ENCODE results near the gene CEBPB.
"Not testable (repeated sequence)": the region's sequence is repeated elsewhere in the genome, so short reads cannot be mapped to it uniquely, and the experiment has no call there.

The CEBPB gene

GRCh38 chr20:50190251-50191064 lies at the start of gene CEBPB:
Gene CEBPB (plus strand): TSS chr20:50190830. CDS start chr20:50191034, 204 bp downstream.
- DNase-seq (ENCODE audit: low read depth, low spot score), result no peak
- H3K27ac ChIP-seq, result peak within 1 kb of the TSS; percentile 95

GRCh38 chr20:50141018-50141675 lies 49.5 kb upstream of the CEBPB start:
- DNase-seq (ENCODE audit: low read depth, low spot score), result no peak
- peak overlapping the region; percentile 99 for H3K27ac ChIP-seq

GRCh38 chr20:50141811-50142561 lies 48.6 kb upstream of the CEBPB start:
- peak overlapping the region; percentile 99 for H3K27ac ChIP-seq
- DNase-seq (ENCODE audit: low read depth, low spot score), result no peak

GRCh38 chr20:50142812-50143211 lies 47.8 kb upstream of the CEBPB start:
- DNase-seq (ENCODE audit: low read depth, low spot score), result no peak

GRCh38 chr20:50144362-50144761 lies 46.3 kb upstream of the CEBPB start:
- peak overlapping the region; percentile 99 for H3K27ac ChIP-seq
- peak; percentile 96 for DNase-seq (ENCODE audit: low read depth, low spot score)

More at GRCh38 chr20:50142812-50143211, 47.8 kb upstream of the CEBPB start:
- peak overlapping the region; percentile 99 for H3K27ac ChIP-seq

GRCh38 chr20:50145566-50145965 lies 45.1 kb upstream of the CEBPB start:
- peak overlapping the region; percentile 99 for H3K27ac ChIP-seq
- DNase-seq (ENCODE audit: low read depth, low spot score), result no peak

- DNase-seq (ENCODE audit: low read depth, low spot score), result no peak
- H3K27ac ChIP-seq, result peak overlapping the region; percentile 99
These were observed 44.4 kb upstream of the CEBPB start for GRCh38 chr20:50146214-50146613.

- peak; percentile 84 for DNase-seq (ENCODE audit: low read depth, low spot score)
- peak overlapping the region; percentile 99 for H3K27ac ChIP-seq
These were observed 43.6 kb upstream of the CEBPB start for GRCh38 chr20:50146732-50147662.

GRCh38 chr20:50149481-50150254 lies 41.0 kb upstream of the CEBPB start:
- DNase-seq (ENCODE audit: low read depth, low spot score), result no peak
- peak overlapping the region; percentile 99 for H3K27ac ChIP-seq

- H3K27ac ChIP-seq, result peak overlapping the region; percentile 99
- DNase-seq (ENCODE audit: low read depth, low spot score), result no peak
These were observed 39.4 kb upstream of the CEBPB start for GRCh38 chr20:50151034-50151743.

- DNase-seq (ENCODE audit: low read depth, low spot score), result no peak
- peak overlapping the region; percentile 99 for H3K27ac ChIP-seq
These were observed 38.1 kb upstream of the CEBPB start for GRCh38 chr20:50152394-50153152.

GRCh38 chr20:50153153-50153499 lies 37.5 kb upstream of the CEBPB start:
- DNase-seq (ENCODE audit: low read depth, low spot score), result no peak

GRCh38 chr20:50153500-50154377 lies 36.9 kb upstream of the CEBPB start, which contains the start of gene PEDS1:
Gene PEDS1 (minus strand): TSS chr20:50153723. CDS start chr20:50153637, 86 bp downstream.
- DNase-seq (ENCODE audit: low read depth, low spot score), result no peak
- H3K27ac ChIP-seq, result peak within 1 kb of the TSS; percentile 99

More at GRCh38 chr20:50153153-50153499, 37.5 kb upstream of the CEBPB start:
- peak overlapping the region; percentile 99 for H3K27ac ChIP-seq

- not testable (repeated sequence) for DNase-seq (ENCODE audit: low read depth, low spot score); H3K27ac ChIP-seq
These were observed 29.1 kb upstream of the CEBPB start for GRCh38 chr20:50161494-50161893.

GRCh38 chr20:50163570-50164317 lies 26.9 kb upstream of the CEBPB start:
- peak overlapping the region; percentile 43 for H3K27ac ChIP-seq
- DNase-seq (ENCODE audit: low read depth, low spot score), result no peak
